ENCODE results near the gene TRIM47. TPM values are rescaled to one million over a fixed set of nuclear protein-coding genes. Genes with fewer than 3 reads are reported as not detected.

The TRIM47 gene
- total RNA-seq, 2 donors from 2014 or later: 60.8 to 70.9 TPM

GRCh38 chr17:75910699-75911098 is 32.3 kb upstream of the TRIM47 start:
- intact Hi-C loops (cut with DNase I): no loop called here
- no peak for DNase-seq (ENCODE audit: low spot score)

DNA sequence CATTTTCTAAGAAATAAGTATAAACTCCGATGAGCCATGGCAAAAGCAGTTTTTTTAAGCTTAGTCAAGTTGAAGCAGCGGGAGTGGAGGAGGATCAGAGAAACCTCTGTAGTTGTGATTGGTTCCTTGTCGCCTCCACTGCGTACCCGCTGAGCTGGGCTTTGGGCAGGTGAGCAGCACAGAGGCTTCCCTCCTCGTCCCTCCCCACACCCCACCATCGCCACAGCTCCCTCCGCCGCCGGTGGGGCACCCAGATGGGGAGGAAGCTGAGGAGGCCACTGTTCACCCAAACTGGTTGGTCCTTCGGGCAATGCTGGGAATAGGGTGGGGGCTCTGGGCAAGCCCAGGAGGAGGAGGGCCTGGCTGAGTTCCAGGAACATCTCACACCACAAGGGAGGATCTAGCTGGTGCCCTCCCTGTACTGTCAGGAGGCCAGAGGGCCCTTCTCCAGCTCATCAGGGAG is 31.5 kb upstream of the TRIM47 start:
- intact Hi-C loops (cut with DNase I): loop anchor here (5.0 kb wide), 1 partner anchor 97 kb away; no protein-coding TSS in a partner anchor
- DNase-seq (ENCODE audit: low spot score): peak; percentile 79

DNA sequence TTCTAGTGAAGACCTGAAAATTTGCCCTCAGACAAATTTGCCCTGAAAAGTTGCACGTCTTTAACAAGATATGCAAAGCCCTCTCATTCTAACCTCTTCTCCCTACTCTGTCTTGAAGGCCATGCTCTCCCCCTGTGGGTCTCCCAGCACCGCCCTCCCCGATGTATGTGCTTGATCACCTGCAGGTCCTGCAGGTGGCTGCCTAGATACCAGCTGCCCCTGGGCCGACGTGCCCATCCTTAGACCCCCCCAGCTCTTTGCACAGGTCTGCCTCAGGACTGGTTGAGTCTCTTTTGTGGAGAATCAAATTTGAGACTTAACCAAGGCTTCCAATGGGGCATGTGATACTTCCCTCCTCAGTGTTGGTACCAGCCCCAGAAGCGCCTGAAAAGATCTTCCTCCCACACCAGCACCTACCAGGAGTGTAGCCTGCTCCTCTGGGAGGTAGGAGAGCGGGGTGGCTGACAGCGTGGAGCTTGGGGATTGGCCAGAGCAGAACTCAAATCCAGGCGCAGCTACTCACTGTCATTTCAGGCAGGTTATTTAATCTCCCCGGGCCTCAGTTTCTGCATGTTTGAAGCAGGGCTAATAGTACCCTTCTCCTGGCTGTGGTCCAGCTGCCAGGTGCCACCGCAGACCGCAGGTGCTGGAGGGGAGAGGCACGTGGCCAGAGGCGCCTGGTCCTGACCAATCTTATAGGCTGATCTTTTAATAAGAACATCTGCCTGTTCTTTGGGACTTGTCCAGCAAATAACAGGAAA is 30.9 kb upstream of the TRIM47 start:
- peak; percentile 72 for DNase-seq (ENCODE audit: low spot score)
- intact Hi-C loops (cut with DNase I): loop anchor here (5.0 kb wide), 1 partner anchor 98 kb away; no protein-coding TSS in a partner anchor

GRCh38 chr17:75908201-75908600 is 29.8 kb upstream of the TRIM47 start:
- intact Hi-C loops (cut with DNase I): loop anchor here (5.0 kb wide), 1 partner anchor 99 kb away; no protein-coding TSS in a partner anchor
- DNase-seq (ENCODE audit: low spot score): no peak

- intact Hi-C loops (cut with DNase I): loop anchor here (5.0 kb wide), 1 partner anchor 101 kb away; no protein-coding TSS in a partner anchor
- DNase-seq (ENCODE audit: low spot score): no peak
Observed at GRCh38 chr17:75906143-75906884, 27.9 kb upstream of the TRIM47 start.

- DNase-seq (ENCODE audit: low spot score): peak; percentile 96
- intact Hi-C loops (cut with DNase I): loop anchor here (5.0 kb wide), 1 partner anchor 102 kb away; no protein-coding TSS in a partner anchor
Observed at GRCh38 chr17:75904749-75905521, 26.6 kb upstream of the TRIM47 start, which contains the start of gene MRPL38. Gene MRPL38, minus strand, starts transcription at chr17:75904884. Its CDS starts 9 bp downstream, at chr17:75904875.

- intact Hi-C loops (cut with DNase I): loop anchor here in 1 of 2 donors (1.0 kb wide), 1 partner anchor 38 kb away; no protein-coding TSS in a partner anchor
- no peak for DNase-seq (ENCODE audit: low spot score)
Observed at GRCh38 chr17:75902406-75902805, 24.0 kb upstream of the TRIM47 start.

DNA sequence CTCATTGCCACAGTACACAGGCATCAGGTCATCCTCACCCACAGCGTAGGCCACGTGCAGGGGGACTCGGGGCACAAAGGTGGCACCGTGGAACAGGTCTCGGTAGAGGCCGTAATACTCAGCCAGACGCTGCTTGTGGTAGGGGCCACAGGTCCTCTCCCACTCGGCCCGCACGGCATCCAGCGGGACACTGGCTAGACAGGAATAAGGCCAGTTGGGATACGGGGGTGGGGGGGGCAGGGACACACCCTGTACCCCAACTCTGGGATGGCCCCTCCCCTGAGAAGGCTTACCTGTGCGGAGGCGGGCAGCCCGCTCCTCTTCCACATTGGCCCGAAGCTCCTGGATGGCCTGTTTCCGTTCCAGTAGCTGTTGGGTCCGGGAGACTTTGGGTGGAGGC is 23.3 kb upstream of the TRIM47 start:
- peak; percentile 75 for DNase-seq (ENCODE audit: low spot score)
- intact Hi-C loops (cut with DNase I): loop anchor here in 1 of 2 donors (1.0 kb wide), 1 partner anchor 39 kb away; no protein-coding TSS in a partner anchor

GRCh38 chr17:75900691-75901533 is 22.5 kb upstream of the TRIM47 start:
- no peak for DNase-seq (ENCODE audit: low spot score)
- intact Hi-C loops (cut with DNase I): no loop called here

DNA sequence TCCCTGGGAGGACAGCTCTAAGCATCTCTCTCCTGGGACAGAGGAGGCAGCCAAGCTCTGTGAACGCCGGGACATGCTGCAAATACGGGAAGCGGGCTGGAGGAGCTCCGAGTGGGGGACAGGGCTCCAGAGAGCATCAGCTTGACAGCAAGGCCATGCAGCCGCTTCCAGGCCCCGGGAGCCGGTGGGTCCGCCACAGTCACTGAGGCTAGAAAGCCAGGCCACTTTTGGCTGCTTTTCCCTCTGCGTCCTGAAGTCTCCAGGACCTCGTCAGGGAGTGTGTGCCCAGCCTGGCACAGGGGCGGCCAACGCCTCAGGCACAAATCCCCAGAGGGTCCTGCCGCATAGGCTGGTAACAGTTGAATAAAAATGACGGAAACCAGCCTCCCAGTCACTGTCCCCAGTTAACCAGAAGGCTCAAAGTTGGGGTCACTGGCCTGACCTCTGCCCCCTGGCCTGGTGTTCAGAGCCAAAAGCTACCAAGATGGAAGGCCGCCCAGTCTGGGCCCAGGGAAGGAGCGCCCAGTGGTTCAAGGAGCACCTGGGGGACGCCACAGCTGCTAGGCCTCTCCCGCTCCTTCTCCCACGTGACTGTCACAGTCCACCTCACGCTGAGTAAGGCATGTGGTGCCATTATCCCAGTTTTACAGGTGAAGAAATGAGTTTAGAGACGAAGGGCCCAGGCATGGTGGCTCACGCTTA is 21.5 kb upstream of the TRIM47 start:
- intact Hi-C loops (cut with DNase I): no loop called here
- DNase-seq (ENCODE audit: low spot score): no peak

DNA sequence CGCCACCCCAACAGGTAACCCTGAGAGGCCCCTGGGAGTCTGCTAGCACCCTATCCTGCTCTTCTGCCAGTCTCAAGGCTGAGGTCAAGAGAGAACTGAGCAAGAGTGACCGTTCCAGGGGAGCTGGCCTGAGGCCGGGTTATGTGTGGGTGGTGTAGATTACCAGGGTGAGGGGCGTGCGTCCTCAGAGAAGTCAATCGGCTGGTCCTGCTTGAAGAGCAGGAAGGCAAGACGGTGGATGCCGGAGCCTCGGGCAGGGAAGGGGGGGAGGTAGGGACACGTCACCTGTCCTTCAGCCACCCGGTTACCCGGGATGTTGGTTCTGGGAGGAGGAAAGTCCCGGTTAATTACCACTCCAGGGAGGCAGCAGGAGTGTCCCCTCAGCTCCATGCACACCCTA is 21.0 kb upstream of the TRIM47 start:
- intact Hi-C loops (cut with DNase I): no loop called here
- DNase-seq (ENCODE audit: low spot score): no peak

DNA sequence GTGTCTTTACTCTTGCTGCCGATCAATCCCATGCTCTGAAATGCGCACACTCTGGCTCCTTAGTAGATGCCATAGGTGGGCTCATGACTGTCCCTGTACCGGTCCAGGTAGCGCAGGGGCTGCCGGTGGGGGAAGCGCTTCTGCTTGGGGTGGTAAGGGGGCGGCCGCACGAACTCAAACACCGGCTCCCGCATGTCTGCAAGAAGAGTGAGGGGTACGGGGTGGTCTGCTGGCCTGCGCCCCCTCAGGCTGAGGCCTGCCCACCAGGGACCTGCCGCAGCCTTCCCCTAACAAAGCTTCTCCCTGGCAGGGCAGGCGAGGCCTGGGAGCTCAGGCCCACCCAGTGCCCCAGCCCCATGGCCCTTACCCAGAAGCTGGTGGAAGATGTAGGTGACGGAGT is 20.4 kb upstream of the TRIM47 start:
- intact Hi-C loops (cut with DNase I): no loop called here
- no peak for DNase-seq (ENCODE audit: low spot score)

GRCh38 chr17:75898065-75898464 is 19.7 kb upstream of the TRIM47 start:
- intact Hi-C loops (cut with DNase I): no loop called here
- no peak for DNase-seq (ENCODE audit: low spot score)

DNA sequence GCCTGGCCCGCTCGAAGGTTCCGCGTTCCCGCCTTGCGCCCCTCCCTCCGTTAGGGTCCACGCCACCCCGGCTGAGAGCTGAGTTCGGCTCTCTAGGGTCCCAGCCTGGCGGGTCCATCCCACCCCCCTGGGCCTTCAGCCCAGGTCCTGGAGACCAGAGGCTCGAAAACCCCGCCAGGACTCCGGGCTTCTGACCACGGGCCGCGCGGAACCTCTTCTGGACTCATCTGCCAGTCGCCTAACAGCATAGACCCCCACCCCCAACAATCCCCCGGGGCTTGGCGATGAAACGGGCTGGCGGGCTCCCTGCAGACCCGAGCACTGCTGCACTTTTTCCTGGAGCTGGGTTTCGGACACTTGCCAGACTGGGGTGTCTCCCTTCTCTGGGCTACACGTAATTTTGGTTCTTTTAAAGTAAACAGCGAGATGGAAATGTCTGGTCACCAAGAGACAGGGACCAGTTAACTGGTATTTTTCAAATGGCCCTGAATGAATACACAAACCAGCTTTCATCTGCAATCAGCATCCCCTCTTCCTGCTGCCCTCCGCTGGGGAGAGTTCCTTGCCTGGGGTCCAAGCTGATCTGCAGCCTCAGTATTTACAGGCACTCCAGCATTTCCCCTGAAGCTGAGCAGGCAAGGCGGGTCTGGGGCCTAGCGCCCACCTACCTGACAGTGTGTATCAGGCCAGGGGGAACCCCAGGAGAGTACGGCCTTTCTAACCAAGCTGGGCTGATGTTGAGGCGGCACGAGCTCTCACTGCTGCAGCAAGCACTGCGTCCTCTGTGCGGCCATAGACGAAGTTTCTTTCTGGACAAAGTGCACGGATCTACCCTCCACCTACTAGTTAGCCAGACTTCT is 19.0 kb upstream of the TRIM47 start:
- peak; percentile 88 for DNase-seq (ENCODE audit: low spot score)
- intact Hi-C loops (cut with DNase I): no loop called here

GRCh38 chr17:75896415-75897159 is 18.2 kb upstream of the TRIM47 start, which contains the start of gene TRIM65:
Gene TRIM65, minus strand, starts transcription at chr17:75896951. Its CDS starts 14 bp downstream, at chr17:75896937.
- peak; percentile 97 for DNase-seq (ENCODE audit: low spot score)

More at GRCh38 chr17:75896415-75897159, 18.2 kb upstream of the TRIM47 start, which contains the start of gene TRIM65:
- intact Hi-C loops (cut with DNase I): no loop called here
